Right forelimb (tissue), 1 donor: ENCODE results near the gene TMTC1.

Source experiments
- DNase-seq: peaks from one replicate; pipeline ENCODE4 v3.0.0-alpha.2; 2018

TMTC1 gene

DNA sequence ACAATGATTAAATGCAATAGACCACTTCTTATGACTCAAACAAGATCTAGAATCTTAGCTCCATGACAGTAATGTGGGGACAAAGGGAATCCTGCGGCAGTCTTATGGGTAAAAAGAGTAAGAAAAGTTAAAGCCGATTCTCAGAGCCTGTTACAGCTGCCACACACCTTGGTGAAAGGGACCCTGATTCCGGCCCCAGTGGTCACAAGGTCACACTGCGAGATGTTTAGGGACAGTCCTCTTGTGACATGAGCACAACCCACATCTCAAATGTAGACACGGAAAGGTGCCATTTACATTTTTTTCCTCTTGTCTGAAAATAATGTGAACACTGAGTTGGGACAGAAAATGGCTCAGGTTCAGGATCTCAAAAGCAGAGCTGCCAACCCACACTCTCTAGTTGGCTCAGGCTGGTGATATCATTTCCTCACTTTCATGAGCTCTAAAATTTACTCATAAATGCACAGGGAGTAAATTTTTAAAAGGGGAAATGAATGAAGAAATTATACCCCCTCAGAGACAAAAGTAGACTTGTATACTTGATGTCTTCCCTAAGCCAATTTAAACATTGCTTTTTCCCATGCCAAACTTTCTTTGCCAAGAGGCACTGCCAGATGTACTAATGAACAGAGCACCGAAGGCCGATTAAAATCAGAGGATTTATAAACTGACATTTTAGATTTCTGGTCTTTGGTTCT is 173.1 kb downstream of the TMTC1 start:
- DNase-seq, result peak; percentile 54

- no peak for DNase-seq
These were observed 174.1 kb downstream of the TMTC1 start for GRCh38 chr12:29609431-29610215.

GRCh38 chr12:29608581-29608980 is 175.2 kb downstream of the TMTC1 start:
- DNase-seq, result no peak

DNA sequence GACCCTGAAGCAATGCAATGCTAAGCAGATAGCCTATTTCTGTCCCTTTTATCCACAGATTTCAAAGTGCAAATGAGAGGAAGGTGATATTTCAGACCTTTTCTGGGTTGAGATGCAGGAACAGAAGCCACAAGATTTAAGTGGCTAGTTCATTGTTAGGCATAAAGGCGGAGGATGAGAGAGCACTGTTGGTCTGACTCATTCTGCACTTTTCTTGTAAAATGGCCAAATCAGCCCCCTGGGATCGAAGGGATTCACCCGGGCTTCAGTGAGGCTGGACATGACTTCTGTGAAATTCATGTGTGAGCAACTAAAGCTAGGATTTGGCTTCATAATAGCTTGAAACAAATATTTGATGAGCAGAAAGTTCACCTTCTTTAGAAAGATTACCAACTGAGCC is 184.4 kb downstream of the TMTC1 start:
- DNase-seq, result no peak

GRCh38 chr12:29595071-29595755 is 188.5 kb downstream of the TMTC1 start:
- no peak for DNase-seq

DNA sequence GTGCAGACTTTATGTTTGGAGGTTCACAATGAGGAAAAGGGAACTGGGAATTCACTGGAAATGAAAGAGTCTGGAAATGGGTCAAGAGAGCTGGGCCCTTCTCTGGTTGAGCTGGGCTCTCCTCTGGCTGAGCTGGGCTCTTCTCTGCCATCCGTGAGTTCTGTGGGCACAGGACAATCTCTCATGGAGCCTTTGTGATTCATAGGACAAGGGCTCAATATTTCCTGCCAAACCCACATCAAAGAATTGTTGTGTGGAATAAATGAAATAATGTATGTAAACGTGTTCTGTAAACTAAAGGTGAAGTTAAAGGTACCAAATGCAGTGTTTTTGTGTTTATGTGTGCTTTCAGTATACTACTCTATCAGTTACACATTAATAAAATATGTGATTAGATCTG is 190.7 kb downstream of the TMTC1 start:
- DNase-seq, result no peak

- peak; percentile 59 for DNase-seq
These were observed 192.4 kb downstream of the TMTC1 start for GRCh38 chr12:29591140-29592020.

DNA sequence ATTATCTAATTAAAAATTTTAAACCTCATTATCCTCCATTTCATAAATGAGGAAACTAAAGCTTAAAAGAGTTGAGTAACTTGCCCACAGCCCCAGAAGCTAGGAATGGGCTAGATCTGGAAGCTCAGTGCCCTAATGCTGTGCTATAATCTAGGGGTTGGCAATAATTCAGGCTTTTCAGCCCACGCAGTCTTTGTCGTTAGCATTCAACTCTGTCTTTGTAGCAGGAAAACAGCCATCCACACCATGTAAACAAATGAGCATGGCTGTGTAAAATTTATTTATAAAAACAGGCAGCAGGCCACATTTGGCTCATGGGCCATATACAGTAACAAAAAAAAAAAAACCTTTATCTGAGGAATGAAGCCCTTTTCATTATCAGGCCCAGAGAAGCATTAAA is 193.9 kb downstream of the TMTC1 start:
- DNase-seq, result no peak

DNA sequence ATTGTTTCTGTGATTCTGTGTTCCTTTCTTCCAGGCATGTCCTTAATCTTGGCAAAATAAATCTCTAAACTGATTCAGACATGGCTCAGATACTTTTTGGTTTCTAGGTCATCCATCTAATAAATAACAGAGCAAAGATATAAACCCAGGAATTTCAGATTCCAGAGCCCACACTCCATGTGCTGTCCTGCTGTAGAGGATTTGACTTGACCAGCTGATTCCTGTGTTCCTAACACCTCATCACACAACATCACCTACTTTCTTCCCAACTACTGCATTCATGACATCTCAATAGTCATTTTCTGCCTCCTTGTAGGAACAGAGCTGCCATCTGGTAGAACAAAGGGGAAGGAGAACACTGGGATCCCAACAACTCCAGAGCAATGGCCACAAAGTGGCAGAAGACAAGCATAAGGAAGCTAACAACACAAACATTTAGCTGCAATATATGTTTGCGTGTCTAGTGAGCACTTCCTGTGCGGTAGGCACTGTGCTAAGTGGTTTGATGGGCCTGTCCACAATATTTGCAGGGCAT is 194.4 kb downstream of the TMTC1 start:
- no peak for DNase-seq

- DNase-seq, result no peak
These were observed 201.0 kb downstream of the TMTC1 start for GRCh38 chr12:29582677-29583272.

DNA sequence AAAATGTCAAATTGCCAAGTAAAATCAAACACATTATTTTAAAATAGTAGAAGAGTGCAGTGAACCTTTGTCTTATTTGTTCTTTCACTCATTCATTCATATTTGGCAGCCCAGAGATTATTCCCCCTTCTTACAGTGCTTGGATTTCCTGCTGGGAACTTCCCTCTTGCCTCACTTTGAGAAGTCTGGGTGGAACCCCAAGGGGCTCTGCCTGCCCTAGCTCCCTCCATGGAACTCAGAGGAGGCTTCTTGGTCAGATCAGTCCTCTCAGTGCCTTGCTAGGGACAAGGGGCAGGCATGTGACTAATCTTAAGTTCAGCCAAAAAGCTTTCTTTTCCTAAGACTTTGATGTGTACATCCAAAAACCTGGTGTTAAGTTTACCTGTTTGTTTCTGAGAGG is 201.6 kb downstream of the TMTC1 start:
- DNase-seq, result no peak

DNA sequence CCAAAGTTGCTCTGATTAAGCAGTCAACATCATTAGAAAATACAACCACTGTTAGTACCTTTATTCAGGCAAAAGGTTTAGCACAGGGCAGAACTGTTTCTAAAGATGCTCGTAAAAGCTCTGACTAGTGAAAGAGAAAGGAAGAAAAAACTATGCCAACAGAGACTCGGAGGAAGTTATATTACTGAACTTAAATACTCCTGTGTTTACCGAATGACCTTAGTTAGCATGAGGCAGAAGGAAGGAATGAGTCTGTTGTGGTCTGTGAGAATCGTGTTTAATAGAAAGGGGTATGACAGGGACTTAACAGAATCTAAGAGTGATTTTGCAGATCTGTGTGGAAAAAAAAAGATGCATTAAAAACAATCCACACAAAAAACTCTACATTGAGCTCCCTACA is 202.1 kb downstream of the TMTC1 start:
- DNase-seq, result no peak

GRCh38 chr12:29580971-29581370 is 202.8 kb downstream of the TMTC1 start:
- DNase-seq, result no peak

DNA sequence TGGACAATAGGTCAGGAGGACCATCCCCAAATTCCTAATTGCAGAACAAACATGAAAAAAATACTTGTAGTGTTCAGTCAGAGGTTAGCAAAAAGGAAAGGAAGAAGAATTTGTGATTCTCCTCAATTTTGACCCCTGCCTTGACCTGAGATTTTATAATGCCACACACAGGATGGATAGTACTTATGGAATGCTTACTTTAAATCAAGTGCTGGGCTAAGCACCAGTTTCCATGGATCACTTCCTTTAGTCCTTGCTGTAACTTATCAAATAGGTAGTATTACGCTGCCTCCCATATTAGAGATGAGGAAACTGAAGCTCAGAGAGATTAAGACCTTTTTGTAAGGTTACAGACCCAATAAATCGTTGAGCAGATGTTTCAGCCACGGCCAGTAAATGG is 205.0 kb downstream of the TMTC1 start:
- DNase-seq, result no peak

DNA sequence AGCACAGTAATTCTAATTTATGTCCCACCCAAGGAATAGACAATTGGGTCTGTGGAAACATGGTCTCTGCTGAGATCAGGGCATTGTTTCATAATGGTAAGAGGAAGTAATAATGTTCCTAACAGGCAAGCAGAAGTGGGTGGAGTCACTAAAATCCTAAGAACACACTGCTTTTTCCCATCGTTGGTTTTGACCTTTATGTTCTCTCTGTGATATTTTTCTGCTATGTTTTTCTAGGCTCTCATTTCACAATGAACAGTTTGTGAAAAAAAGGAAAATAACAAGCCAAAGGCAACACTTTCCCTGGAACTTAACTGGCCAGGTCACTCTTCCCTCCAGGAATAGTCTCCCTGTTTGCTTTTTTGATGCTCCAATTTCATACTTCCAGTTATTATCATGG is 205.7 kb downstream of the TMTC1 start:
- no peak for DNase-seq

DNA sequence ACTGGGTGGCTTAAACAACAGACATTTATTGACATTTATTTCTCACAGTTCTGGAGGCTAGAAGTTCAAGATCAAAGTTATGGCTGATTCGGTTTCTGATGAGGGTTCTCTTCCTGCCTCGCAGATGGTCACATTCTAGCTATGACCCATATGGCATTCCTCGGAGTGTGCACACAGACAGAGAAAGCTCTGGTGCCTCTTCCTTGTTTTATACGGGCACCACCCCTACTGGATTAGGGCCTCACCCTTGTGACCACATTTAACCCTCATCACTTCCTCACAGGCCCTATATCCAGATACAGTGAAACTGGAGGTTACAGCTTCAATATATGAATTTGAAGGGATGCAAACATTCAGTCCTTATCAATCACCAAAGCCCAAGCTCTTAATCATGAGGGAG is 209.2 kb downstream of the TMTC1 start:
- no peak for DNase-seq

DNA sequence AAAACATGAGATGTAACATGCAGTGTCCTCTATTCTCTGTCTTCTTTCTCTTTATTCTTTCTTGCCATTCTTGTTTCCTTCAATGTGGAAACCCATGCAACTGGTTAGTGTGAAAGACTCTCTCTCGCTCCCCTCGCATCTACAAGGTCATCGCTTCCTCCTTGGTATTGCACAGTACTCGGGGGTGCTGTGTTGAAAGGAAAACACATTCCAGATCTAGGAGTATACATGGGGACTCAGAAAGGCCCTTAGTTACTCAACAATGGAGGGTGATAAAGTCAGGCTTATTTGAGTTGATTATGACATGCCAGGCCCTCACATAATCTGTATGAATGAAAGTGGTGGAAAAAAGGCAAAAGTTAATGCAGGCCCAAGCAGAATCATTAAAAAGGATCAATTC is 210.8 kb downstream of the TMTC1 start:
- DNase-seq, result no peak

DNA sequence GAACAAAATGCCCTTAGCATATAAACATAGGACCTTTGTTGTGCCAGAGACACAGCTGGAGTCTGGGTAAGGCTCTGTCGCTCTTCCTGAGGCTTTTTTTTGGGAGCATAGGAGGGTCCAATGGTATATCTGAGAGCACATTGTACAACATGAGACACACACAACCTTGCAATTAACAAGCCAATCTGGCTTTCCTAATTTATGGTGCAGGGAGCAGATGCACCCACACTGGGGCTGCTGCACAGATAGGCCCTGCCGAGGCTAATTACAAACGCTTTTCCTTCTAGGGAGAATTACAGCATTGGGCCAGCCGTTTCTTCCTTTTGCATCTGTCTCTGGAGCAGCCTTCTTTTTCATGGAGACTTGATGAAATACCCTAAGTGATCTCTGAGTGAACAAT is 211.3 kb downstream of the TMTC1 start:
- no peak for DNase-seq

GRCh38 chr12:29569132-29569757 is 214.5 kb downstream of the TMTC1 start:
- no peak for DNase-seq

- no peak for DNase-seq
These were observed 217.3 kb downstream of the TMTC1 start for GRCh38 chr12:29566441-29566840.

DNA sequence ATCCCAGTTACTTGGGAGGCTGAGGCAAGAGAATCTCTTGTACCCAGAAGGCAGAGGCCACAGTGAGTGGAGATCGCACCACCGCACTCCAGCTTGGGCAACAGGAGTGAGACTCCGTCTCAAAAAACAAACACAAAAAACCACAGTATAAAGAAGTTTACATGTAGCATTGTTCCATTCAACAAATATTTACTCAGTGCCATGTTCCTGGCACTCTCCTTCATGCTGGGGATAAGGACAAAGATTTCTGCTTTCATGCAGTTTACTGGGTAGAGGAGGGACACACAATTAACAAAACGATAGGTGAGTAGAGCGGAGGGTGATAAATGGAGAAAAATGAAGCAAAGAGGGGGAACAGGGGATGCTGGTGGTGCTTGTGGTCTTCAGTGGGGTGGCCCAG is 218.0 kb downstream of the TMTC1 start:
- DNase-seq, result no peak

DNA sequence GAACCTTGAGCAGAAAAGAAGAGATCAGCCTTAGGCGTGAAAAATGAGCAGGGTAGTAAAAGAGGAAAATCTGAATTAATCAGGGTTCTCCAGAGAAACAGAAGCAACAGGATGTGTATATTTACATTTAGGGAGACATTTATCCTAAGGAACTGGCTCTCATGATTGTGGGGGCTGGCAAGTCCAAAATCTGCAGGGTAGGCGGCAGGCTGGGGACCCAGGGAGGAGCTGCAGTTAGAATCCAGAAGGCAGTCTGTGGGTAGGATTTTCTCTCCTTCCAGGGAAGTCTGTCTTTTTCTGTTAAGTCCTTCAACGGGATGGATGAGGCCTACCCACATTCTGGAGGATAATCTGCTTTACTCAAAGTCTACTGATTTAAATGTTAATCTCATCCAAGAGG is 218.8 kb downstream of the TMTC1 start:
- DNase-seq, result no peak
